ENCODE data around the gene CTNNAL1. TPM values are rescaled to one million over a fixed set of nuclear protein-coding genes. Genes with fewer than 3 reads are reported as not detected.
"Not testable (repeated sequence)": the region's sequence is repeated elsewhere in the genome, so short reads cannot be mapped to it uniquely, and the experiment has no call there.

The CTNNAL1 gene
- total RNA-seq, 1 donor from 2014 or later = 13.7 TPM

DNA sequence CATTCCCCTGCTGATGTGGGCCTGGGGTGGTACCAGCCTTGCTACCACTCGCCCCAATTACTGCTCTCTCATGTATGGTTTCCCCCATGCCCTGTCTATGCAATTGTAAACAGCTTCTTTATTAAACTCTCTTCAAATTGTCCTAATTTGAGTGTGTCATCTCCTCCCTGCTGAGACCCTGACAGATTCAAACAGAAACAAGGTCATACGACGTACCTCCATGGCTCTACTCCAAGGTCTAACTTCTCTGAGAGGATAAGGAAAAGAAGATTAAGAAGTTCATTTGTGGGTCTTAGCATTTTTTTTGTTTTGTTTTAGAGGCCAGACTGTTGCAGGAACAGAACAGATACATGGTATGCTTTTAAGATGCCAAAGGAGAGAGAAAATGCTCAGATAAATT, 41.1 kb downstream of the CTNNAL1 start:
- peaks cover 3% of the 10 kb centered on the region for H3K9me3 Mint-ChIP-seq (ENCODE audit: unreplicated experiment)
- H3K4me3 Mint-ChIP-seq (ENCODE audit: unreplicated experiment) = no peak overlapping the region
- H3K27ac Mint-ChIP-seq (ENCODE audit: unreplicated experiment) = no peak overlapping the region
- H3K36me3 Mint-ChIP-seq (ENCODE audit: unreplicated experiment) = peaks cover 15% of the 10 kb centered on the region
- H3K27me3 Mint-ChIP-seq (ENCODE audit: unreplicated experiment) = no peaks in the 10 kb centered on the region
- peaks cover 2% of the 10 kb centered on the region for H3K4me1 Mint-ChIP-seq (ENCODE audit: low read depth, unreplicated experiment)
- TF ChIP-seq, protein P1, sequence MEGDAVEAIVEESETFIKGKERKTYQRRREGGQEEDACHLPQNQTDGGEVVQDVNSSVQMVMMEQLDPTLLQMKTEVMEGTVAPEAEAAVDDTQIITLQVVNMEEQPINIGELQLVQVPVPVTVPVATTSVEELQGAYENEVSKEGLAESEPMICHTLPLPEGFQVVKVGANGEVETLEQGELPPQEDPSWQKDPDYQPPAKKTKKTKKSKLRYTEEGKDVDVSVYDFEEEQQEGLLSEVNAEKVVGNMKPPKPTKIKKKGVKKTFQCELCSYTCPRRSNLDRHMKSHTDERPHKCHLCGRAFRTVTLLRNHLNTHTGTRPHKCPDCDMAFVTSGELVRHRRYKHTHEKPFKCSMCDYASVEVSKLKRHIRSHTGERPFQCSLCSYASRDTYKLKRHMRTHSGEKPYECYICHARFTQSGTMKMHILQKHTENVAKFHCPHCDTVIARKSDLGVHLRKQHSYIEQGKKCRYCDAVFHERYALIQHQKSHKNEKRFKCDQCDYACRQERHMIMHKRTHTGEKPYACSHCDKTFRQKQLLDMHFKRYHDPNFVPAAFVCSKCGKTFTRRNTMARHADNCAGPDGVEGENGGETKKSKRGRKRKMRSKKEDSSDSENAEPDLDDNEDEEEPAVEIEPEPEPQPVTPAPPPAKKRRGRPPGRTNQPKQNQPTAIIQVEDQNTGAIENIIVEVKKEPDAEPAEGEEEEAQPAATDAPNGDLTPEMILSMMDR (IDR thresholded peaks at IDR 0.05; ENCODE audit: partially characterized antibody, unreplicated experiment) = no peak
- DNase-seq = no peak

DNA sequence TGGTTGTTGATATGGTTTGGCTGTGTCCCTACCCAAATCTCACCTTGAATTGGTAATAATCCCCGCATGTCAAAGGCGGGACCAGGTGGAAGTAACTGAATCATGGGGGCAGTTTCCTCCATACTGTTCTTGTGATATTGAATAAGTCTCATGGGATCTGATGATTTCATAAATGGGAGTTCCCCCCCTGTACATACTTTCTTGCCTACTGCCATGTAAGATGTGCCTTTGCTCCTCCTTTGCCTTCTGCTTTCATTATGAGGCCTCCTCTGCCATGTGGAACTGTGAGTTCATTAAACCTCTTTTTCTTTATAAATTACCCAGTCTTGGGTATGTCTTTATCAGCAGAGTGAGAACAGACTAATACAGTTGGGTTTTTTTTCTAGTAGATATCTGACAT, 41.9 kb downstream of the CTNNAL1 start:
- H3K9me3 Mint-ChIP-seq (ENCODE audit: unreplicated experiment); DNase-seq; H3K4me3 Mint-ChIP-seq (ENCODE audit: unreplicated experiment); H3K4me1 Mint-ChIP-seq (ENCODE audit: low read depth, unreplicated experiment); H3K27me3 Mint-ChIP-seq (ENCODE audit: unreplicated experiment); H3K27ac Mint-ChIP-seq (ENCODE audit: unreplicated experiment): not testable (repeated sequence)
- H3K36me3 Mint-ChIP-seq (ENCODE audit: unreplicated experiment) = peaks cover 15% of the 10 kb centered on the region

GRCh38 chr9:108967916-108968315, 45.4 kb downstream of the CTNNAL1 start:
- Mint-ChIP-seq H3K27ac (ENCODE audit: unreplicated experiment) (no peak overlapping the region), H3K27me3 (ENCODE audit: unreplicated experiment) (no peaks in the 10 kb centered on the region), H3K9me3 (ENCODE audit: unreplicated experiment) (peaks cover 3% of the 10 kb centered on the region), H3K36me3 (ENCODE audit: unreplicated experiment) (peaks cover 15% of the 10 kb centered on the region), H3K4me3 (ENCODE audit: unreplicated experiment) (no peak overlapping the region), H3K4me1 (ENCODE audit: low read depth, unreplicated experiment) (no peaks in the 10 kb centered on the region)
- DNase-seq = no peak
- TF ChIP-seq, protein P1 (IDR thresholded peaks at IDR 0.05; ENCODE audit: partially characterized antibody, unreplicated experiment) = no peak

DNA sequence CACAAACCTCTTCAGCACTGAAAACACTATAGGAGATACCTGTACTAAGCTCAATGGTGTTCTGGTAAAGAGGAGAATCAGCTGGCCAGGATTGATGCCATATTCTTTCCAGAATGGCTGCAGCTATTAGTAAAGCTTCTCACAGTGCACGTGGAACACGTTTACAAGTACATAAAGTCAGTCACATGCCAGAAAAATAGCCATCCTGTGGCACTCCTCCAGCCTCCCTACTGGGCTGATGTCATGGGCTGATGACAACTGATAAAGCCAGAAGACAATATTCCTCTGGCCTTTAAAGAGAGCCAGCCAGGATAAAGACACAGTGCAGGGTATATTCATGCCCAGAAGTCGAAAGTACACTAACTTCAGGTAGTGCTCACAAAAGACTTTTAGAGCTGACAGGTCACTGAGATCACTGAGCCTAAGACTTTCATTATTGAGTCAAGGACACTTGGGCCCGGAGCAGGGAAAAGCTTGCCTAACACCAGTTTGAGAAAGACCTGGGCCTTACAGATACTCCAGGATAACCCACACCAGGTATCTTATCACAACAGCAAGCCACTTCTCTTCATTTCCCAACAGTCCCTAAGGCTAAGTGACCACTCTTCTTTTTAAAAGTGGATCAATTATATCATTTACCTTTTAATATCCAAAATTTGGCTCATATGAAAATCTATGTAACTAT, 49.7 kb downstream of the CTNNAL1 start:
- DNase-seq = no peak
- no peaks in the 10 kb centered on the region for H3K9me3 Mint-ChIP-seq (ENCODE audit: unreplicated experiment)

GRCh38 chr9:108961151-108961550, 52.1 kb downstream of the CTNNAL1 start:
- no peaks in the 10 kb centered on the region for H3K9me3 Mint-ChIP-seq (ENCODE audit: unreplicated experiment)
- no peak overlapping the region for H3K27ac Mint-ChIP-seq (ENCODE audit: unreplicated experiment)
- TF ChIP-seq, protein P1 (IDR thresholded peaks at IDR 0.05; ENCODE audit: partially characterized antibody, unreplicated experiment) = no peak
- H3K36me3 Mint-ChIP-seq (ENCODE audit: unreplicated experiment) = no peaks in the 10 kb centered on the region
- H3K4me1 Mint-ChIP-seq (ENCODE audit: low read depth, unreplicated experiment) = peaks cover 2% of the 10 kb centered on the region
- no peaks in the 10 kb centered on the region for H3K27me3 Mint-ChIP-seq (ENCODE audit: unreplicated experiment)
- H3K4me3 Mint-ChIP-seq (ENCODE audit: unreplicated experiment) = no peak overlapping the region
- no peak for DNase-seq

More for the DNA sequence above, 49.7 kb downstream of the CTNNAL1 start:
- Mint-ChIP-seq H3K36me3 (ENCODE audit: unreplicated experiment) (no peaks in the 10 kb centered on the region), H3K4me3 (ENCODE audit: unreplicated experiment) (no peak overlapping the region), H3K4me1 (ENCODE audit: low read depth, unreplicated experiment) (peaks cover 2% of the 10 kb centered on the region), H3K27ac (ENCODE audit: unreplicated experiment) (no peak overlapping the region), H3K27me3 (ENCODE audit: unreplicated experiment) (no peaks in the 10 kb centered on the region)
- TF ChIP-seq, protein P1 (IDR thresholded peaks at IDR 0.05; ENCODE audit: partially characterized antibody, unreplicated experiment) = no peak
